ENCODE results near the gene UFD1.

Gene UFD1

GRCh38 chr22:19514831-19515565, 36.0 kb upstream of the UFD1 start:
- TF ChIP-seq CTCF (IDR thresholded peaks at IDR 0.05) = no peak

- no peak for TF ChIP-seq CTCF (IDR thresholded peaks at IDR 0.05)
Observed at GRCh38 chr22:19513823-19514222, 34.8 kb upstream of the UFD1 start.

GRCh38 chr22:19510919-19511341, 31.9 kb upstream of the UFD1 start:
- TF ChIP-seq CTCF (IDR thresholded peaks at IDR 0.05) = no peak

GRCh38 chr22:19509923-19510322, 30.9 kb upstream of the UFD1 start:
- TF ChIP-seq CTCF (IDR thresholded peaks at IDR 0.05) = no peak

- no peak for TF ChIP-seq CTCF (IDR thresholded peaks at IDR 0.05)
Observed at GRCh38 chr22:19509191-19509590, 30.2 kb upstream of the UFD1 start.

- no peak for TF ChIP-seq CTCF (IDR thresholded peaks at IDR 0.05)
Observed at GRCh38 chr22:19508024-19508776, 29.2 kb upstream of the UFD1 start.

GRCh38 chr22:19507534-19507861, 28.5 kb upstream of the UFD1 start:
- TF ChIP-seq CTCF (IDR thresholded peaks at IDR 0.05) = no peak

All from LNCAP (cell line).